Pericardium fibroblast (primary cell): ENCODE data around the gene RECK. TPM values are rescaled to one million over a fixed set of nuclear protein-coding genes. Genes with fewer than 3 reads are reported as not detected.

Experiments used
- total RNA-seq: library from RNA; depleted of rRNA; stranded (reverse); fragments of >200 nt; gene quantifications from 2 replicates; pipeline ENCODE4 v1.2.3, GENCODE V29; 2015

The RECK gene, protein sequence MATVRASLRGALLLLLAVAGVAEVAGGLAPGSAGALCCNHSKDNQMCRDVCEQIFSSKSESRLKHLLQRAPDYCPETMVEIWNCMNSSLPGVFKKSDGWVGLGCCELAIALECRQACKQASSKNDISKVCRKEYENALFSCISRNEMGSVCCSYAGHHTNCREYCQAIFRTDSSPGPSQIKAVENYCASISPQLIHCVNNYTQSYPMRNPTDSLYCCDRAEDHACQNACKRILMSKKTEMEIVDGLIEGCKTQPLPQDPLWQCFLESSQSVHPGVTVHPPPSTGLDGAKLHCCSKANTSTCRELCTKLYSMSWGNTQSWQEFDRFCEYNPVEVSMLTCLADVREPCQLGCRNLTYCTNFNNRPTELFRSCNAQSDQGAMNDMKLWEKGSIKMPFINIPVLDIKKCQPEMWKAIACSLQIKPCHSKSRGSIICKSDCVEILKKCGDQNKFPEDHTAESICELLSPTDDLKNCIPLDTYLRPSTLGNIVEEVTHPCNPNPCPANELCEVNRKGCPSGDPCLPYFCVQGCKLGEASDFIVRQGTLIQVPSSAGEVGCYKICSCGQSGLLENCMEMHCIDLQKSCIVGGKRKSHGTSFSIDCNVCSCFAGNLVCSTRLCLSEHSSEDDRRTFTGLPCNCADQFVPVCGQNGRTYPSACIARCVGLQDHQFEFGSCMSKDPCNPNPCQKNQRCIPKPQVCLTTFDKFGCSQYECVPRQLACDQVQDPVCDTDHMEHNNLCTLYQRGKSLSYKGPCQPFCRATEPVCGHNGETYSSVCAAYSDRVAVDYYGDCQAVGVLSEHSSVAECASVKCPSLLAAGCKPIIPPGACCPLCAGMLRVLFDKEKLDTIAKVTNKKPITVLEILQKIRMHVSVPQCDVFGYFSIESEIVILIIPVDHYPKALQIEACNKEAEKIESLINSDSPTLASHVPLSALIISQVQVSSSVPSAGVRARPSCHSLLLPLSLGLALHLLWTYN
- 34.8 and 44.2 TPM in 2 replicates for total RNA-seq

DNA sequence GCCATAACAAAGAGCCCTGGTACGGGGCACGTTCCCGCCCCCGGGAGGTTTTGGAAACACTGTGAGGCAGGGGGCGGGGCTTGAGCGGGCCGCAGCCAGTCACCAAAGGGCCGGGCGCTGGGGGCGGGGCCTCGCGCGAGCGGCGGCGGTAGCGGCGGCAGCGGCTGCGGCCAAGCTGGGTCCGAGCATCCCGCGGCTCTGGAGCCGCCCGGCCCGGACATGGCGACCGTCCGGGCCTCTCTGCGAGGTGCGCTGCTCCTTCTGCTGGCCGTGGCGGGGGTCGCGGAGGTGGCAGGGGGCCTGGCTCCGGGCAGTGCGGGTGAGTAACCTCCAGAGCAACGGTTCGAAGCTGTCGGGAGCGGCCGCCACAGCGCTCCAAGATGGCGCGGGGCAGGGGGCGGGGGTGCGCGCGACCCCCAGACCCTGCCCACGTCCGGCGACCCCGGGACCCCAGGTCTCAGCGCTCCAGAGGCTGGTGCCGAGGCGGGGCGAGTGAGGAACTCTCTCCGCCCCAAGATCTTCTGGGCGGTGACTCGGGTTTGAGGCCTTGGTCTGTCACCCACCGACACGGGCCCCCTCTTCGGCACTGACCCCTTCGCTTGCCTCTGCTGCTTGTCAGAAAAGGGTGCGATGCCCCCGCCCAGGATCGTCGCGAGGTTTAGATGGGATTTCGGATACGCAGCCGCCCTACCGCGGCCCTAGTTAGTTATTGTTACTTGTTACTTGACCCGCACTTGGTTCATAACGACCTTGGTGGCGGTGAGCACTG is at the start of gene RECK:
RECK (plus strand) TSS at position 134 of the 769 bp plus-strand sequence; CDS start at position 220, 86 bp downstream.

DNA sequence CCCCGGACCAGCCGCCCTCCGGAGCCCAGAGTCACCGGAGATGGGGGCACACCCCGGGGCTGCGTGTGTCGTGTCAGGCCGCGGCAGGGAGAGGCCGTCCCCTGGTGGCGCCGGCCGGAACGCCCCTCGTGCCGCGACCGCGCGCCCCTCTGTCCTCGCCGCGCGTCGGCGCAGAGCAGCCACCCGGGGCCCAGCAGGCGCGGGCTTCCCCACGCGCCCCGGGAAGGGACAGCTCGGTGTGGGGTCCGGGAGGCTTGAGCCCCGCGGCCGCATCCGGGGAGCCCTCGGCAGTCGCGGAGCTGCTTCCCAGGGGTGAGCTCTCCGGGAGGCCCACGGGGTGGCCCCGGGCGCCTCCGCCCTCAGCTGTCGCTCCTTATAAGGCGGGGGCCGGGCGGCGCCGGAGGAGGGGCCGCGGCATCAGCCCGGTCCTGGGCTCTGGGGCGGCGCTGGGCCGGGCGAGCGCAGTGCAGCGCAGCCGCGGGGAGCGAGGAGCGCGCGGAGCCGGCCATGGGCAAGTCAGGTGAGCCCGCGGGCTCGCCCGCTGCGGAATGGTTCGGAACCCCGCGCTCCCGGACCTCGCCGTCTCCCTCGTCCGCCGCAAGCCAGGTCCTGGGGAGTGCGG is 99.7 kb downstream of the RECK start, which contains the start of gene GLIPR2:
GLIPR2 (plus strand) TSS at position 462 of the 622 bp plus-strand sequence; CDS start at position 508, 46 bp downstream.

DNA sequence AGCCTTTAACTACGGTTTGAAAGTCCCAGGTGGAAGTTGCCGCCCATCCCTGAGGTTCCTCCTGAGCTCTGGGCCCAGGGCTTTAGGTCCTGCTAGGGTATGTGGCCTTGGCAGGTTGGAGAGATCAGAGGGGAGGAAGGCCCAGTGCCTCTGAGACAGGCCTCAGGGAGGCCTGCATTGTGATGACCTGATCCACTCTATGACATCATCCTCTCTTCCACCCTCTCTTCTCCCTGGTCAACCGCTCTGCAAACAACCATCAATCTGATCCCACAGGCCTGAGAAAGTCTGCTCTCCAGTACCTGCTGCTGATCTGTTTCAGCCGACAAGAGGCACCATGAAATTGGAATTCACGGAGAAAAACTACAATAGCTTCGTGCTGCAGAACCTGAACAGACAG is 132.5 kb downstream of the RECK start, which contains the start of gene CCIN:
CCIN (plus strand) TSS at position 223 of the 400 bp plus-strand sequence; CDS start at position 338, 115 bp downstream.

Other genes with a start within 250 kb of the RECK start
- 13.5 and 17.3 TPM in 2 replicates for gene NPR2, start 245.3 kb upstream of the RECK start, total RNA-seq
- 0.09 and 0.82 TPM in 2 replicates for gene SPAG8, start 224.7 kb upstream of the RECK start, total RNA-seq
- 14.8 and 17.4 TPM in 2 replicates for gene HINT2, start 221.9 kb upstream of the RECK start, total RNA-seq
- gene FAM221B, start 208.2 kb upstream of the RECK start, total RNA-seq: not detected in 2 replicates
- 5.8 and 6.0 TPM in 2 replicates for gene TMEM8B, start 207.7 kb upstream of the RECK start, total RNA-seq
- gene OR13J1, start 166.5 kb upstream of the RECK start, total RNA-seq: not detected in 2 replicates
- 1.4 and 3.3 TPM in 2 replicates for gene HRCT1, start 130.7 kb upstream of the RECK start, total RNA-seq
- gene SPAAR, start 127.4 kb upstream of the RECK start, total RNA-seq: 1.3 TPM in 1 of 2 replicates, not detected in the other
- gene OR2S2, start 78.8 kb upstream of the RECK start, total RNA-seq: not detected in 2 replicates
- gene GLIPR2, start 99.8 kb downstream of the RECK start, total RNA-seq: 41.5 and 51.5 TPM in 2 replicates
- gene CCIN, start 132.5 kb downstream of the RECK start, total RNA-seq: 0.17 and 0.35 TPM in 2 replicates
- 354 and 431 TPM in 2 replicates for gene CLTA, start 154.0 kb downstream of the RECK start, total RNA-seq
- gene GNE, start 221.5 kb downstream of the RECK start, total RNA-seq: 17.4 and 17.6 TPM in 2 replicates